MM.1S (cell line): ENCODE measurements around the gene ATG2B.

Experiments
- DNase-seq: peaks from one replicate; pipeline ENCODE4 v3.0.0-alpha.2; 2015
- H2AFZ ChIP-seq: fragments of 300-600 bp; sonication (generic); 2 replicates; pipeline ENCODE4 v1.6.0; 2016; ENCODE audit warnings: antibody characterized with exemption, low read length
- H3F3A ChIP-seq: fragments of 300-600 bp; sonication (generic); 2 replicates; pipeline ENCODE4 v1.6.1; 2016; ENCODE audit warnings: mild to moderate bottlenecking, antibody characterized with exemption, low read length, moderate library complexity, mixed read lengths; ENCODE audit not compliant: insufficient read depth
- H3K27ac ChIP-seq: fragments of 300-600 bp; sonication (generic); 2 replicates; pipeline ENCODE4 v1.5.1; 2016; ENCODE audit warnings: mild to moderate bottlenecking, low read length
- H3K27me3 ChIP-seq: fragments of 300-600 bp; sonication (generic); replicated peaks from 2 replicates; pipeline ENCODE4 v1.6.0; 2016; ENCODE audit warnings: low read length; ENCODE audit not compliant: insufficient read depth
- H3K36me3 ChIP-seq: fragments of 300-600 bp; sonication (generic); replicated peaks from 2 replicates; pipeline ENCODE4 v1.6.1; 2016; ENCODE audit warnings: mild to moderate bottlenecking, low read length, mixed read lengths; ENCODE audit not compliant: insufficient read depth
- H3K4me1 ChIP-seq: fragments of 300-600 bp; sonication (generic); 2 replicates; pipeline ENCODE4 v1.6.1; 2016; ENCODE audit warnings: low read length, mixed read lengths
- H3K4me2 ChIP-seq: fragments of 300-600 bp; sonication (generic); 2 replicates; pipeline ENCODE4 v1.6.0; 2016; ENCODE audit warnings: low read depth, low read length
- H3K4me3 ChIP-seq: fragments of 300-600 bp; sonication (generic); 2 replicates; pipeline ENCODE4 v1.5.1; 2016; ENCODE audit warnings: low read length, mixed read lengths
- H3K79me2 ChIP-seq: fragments of 300-600 bp; sonication (generic); 2 replicates; pipeline ENCODE4 v1.6.1; 2016; ENCODE audit warnings: mixed run types, low read length, mixed read lengths
- H3K9ac ChIP-seq: fragments of 300-600 bp; sonication (generic); 2 replicates; pipeline ENCODE4 v1.6.1; 2016; ENCODE audit warnings: low read length, mixed read lengths
- H3K9me2 ChIP-seq: fragments of 300-600 bp; sonication (generic); replicated peaks from 2 replicates; pipeline ENCODE4 v1.6.1; 2016; ENCODE audit warnings: mild to moderate bottlenecking, low read length, mixed read lengths; ENCODE audit not compliant: insufficient read depth
- H3K9me3 ChIP-seq: fragments of 300-600 bp; sonication (generic); replicated peaks from 2 replicates; pipeline ENCODE4 v1.6.1; 2016; ENCODE audit warnings: mild to moderate bottlenecking, low read length, mixed read lengths; ENCODE audit not compliant: insufficient read depth
- H4K20me1 ChIP-seq: fragments of 300-600 bp; sonication (generic); 2 replicates; pipeline ENCODE4 v1.6.1; 2016; ENCODE audit warnings: mild to moderate bottlenecking, low read length, moderate library complexity, mixed read lengths; ENCODE audit not compliant: insufficient read depth
- EZH2 ChIP-seq: fragments of 300-600 bp; sonication (generic); optimal IDR thresholded peaks from 2 replicates; pipeline ENCODE3; 2017; ENCODE audit warnings: low read depth, mild to moderate bottlenecking, antibody characterized with exemption, low read length, mixed read lengths
- EZH2phosphoT487 ChIP-seq: fragments of 300-600 bp; sonication (generic); IDR thresholded peaks from 2 replicates; pipeline ENCODE4 v1.6.1; 2018; ENCODE audit warnings: antibody characterized with exemption, low read length
- TF ChIP-seq, protein P1 (sequence below): fragments of 300-600 bp; sonication (generic); IDR thresholded peaks from 2 replicates; pipeline ENCODE4 v1.5.1; 2016; ENCODE audit warnings: antibody characterized with exemption, low read length, mixed read lengths

The ATG2B gene

DNA sequence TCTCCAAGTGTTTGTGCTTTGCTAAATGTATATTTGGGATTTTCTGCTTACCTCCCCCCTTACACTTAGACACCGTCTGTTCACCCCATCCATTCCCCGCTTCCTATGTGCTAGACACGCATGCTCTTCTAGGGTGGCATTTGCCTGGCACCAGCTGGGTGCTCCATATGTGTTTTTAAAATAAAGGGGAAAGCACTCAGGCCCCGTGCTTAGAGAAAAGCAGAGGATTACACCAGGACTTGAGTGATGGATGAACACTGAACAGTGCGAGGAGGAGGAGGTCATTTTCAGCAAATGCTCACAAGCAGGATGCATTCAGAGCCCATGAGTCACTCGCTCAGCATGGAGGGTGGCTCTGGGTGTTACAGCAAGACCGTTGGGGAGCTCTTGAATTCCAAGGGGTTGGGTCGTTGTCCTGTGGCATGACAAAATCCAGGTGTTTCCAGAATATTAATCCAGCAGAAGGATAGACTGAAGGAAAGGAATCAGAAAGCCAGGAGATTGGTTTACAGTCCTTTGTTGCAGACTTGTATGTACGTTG is 110.1 kb downstream of the ATG2B start:
- Histone ChIP-seq H3K4me1 (no peaks in the 10 kb centered on the region), H3K79me2 (no peaks in the 10 kb centered on the region), H2AFZ (no peak overlapping the region), H3K27ac (no peak overlapping the region), H4K20me1 (no peaks in the 10 kb centered on the region), H3F3A (no peaks in the 10 kb centered on the region), H3K27me3 (no peaks in the 10 kb centered on the region), H3K4me3 (no peak overlapping the region), H3K9me2 (no peaks in the 10 kb centered on the region), H3K9ac (no peak overlapping the region), H3K9me3 (no peaks in the 10 kb centered on the region), H3K4me2 (no peak overlapping the region), H3K36me3 (no peaks in the 10 kb centered on the region)
- TF ChIP-seq EZH2 (no peak), EZH2phosphoT487 (no peak)
- no peak for DNase-seq

DNA sequence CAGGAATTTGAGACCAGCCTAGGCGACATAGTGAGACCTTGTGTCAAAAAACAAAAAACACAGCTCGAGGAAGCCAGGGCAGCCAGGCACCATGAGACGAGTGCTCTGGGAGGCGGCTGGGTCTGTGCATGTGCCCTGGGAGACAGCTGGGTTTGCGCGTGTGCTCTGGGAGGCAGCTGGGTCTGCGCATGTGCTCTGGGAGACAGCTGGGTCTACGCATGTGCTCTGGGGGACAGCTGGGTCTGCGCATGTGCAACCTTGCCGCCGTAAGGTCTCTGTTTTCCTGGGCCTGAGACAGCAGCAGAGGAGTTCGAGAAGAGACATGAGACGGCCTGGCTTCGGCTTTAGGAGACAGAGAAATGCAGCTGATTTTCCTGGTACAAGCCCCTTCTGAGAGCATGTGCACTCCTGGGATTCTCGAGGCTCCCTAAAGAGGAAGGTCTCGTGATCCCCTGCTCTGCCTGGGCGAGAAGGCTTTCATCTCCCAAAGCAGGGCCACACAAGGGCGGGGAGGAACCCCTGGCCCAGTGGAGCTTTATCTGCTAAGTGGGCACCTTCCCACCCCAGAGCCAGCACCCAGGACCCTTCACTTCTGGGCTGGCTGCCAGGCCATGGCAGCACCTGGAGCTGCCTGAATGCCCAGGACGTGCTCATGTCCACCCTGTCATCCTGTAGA is 110.7 kb downstream of the ATG2B start:
- Histone ChIP-seq H3K27me3 (no peaks in the 10 kb centered on the region), H3F3A (no peaks in the 10 kb centered on the region), H3K4me3 (no peak overlapping the region), H3K9ac (no peak overlapping the region), H3K36me3 (no peaks in the 10 kb centered on the region), H4K20me1 (no peaks in the 10 kb centered on the region), H3K4me1 (no peaks in the 10 kb centered on the region), H2AFZ (no peak overlapping the region), H3K9me2 (no peaks in the 10 kb centered on the region), H3K9me3 (no peaks in the 10 kb centered on the region), H3K79me2 (no peaks in the 10 kb centered on the region), H3K4me2 (no peak overlapping the region), H3K27ac (no peak overlapping the region)
- DNase-seq, result no peak
- TF ChIP-seq, protein P1, sequence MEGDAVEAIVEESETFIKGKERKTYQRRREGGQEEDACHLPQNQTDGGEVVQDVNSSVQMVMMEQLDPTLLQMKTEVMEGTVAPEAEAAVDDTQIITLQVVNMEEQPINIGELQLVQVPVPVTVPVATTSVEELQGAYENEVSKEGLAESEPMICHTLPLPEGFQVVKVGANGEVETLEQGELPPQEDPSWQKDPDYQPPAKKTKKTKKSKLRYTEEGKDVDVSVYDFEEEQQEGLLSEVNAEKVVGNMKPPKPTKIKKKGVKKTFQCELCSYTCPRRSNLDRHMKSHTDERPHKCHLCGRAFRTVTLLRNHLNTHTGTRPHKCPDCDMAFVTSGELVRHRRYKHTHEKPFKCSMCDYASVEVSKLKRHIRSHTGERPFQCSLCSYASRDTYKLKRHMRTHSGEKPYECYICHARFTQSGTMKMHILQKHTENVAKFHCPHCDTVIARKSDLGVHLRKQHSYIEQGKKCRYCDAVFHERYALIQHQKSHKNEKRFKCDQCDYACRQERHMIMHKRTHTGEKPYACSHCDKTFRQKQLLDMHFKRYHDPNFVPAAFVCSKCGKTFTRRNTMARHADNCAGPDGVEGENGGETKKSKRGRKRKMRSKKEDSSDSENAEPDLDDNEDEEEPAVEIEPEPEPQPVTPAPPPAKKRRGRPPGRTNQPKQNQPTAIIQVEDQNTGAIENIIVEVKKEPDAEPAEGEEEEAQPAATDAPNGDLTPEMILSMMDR, result no peak
- no peak for TF ChIP-seq EZH2phosphoT487
- TF ChIP-seq EZH2, result no peak

DNA sequence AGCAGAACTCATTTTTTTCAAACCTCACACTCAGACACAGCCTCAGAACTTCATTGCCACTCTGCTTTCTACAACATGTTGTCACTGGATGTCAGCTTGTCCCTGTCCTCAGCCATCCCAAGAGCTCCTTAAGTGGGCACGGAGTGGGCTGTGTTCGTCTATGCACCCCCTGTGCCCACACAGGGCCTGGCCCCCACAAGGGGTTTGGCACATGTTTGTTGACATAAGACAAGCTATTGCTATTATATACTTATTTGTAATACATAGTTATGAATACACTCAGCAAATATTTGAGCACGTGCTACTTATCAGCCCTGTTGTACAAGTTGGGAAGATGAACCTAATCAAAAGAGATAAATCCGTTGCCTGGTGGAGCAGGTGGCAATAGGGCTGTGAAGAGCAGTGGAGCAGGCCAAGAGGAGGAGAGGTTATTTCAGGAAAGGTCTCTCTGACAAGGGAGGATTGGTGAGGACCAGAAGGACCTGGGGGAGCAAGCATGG is 111.4 kb downstream of the ATG2B start:
- H2AFZ ChIP-seq, result no peak overlapping the region
- no peaks in the 10 kb centered on the region for H4K20me1 ChIP-seq

More for the DNA sequence above, 111.4 kb downstream of the ATG2B start:
- Histone ChIP-seq H3K27ac (no peak overlapping the region), H3K4me1 (no peaks in the 10 kb centered on the region), H3K9me2 (no peaks in the 10 kb centered on the region), H3K4me3 (no peak overlapping the region), H3K36me3 (no peaks in the 10 kb centered on the region), H3K79me2 (no peaks in the 10 kb centered on the region), H3K27me3 (no peaks in the 10 kb centered on the region), H3K4me2 (no peak overlapping the region), H3K9me3 (no peaks in the 10 kb centered on the region), H3F3A (no peaks in the 10 kb centered on the region), H3K9ac (no peak overlapping the region)
- TF ChIP-seq, protein P1, result no peak
- no peak for TF ChIP-seq EZH2phosphoT487
- TF ChIP-seq EZH2, result no peak
- DNase-seq, result no peak
